ENCODE results near the gene CSNK1A1. TPM values are rescaled to one million over a fixed set of nuclear protein-coding genes. Genes with fewer than 3 reads are reported as not detected.
"Not testable (repeated sequence)": the region's sequence is repeated elsewhere in the genome, so short reads cannot be mapped to it uniquely, and the experiment has no call there.

CSNK1A1 gene
- total RNA-seq, 6 experiments from 2014 or later: 266 to 336 (median 310) TPM

DNA sequence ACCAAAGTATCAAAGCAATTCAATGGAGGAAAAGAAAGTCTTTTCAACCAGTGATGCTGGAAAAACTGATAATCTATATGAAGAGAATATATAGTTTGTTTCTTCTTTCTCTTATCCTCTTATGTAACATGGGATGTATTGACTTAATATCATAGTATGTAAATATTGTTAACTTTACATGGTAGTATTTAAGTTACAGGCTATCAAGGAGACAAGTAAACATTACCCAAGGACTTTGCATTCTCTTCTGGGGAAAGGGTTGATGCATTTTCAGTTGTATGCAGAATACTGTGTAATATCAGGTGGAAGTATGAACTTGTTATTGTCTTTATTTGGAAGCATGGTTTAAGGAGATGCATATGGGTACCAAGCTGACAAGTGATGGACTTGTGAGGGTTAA, 20.9 kb upstream of the CSNK1A1 start:
- Mint-ChIP-seq H3K27me3 (ENCODE audit: insufficient read depth) (no peaks in the 10 kb centered on the region), H3K4me3 (no peak overlapping the region), H3K9me3 (no peaks in the 10 kb centered on the region), H3K36me3 (ENCODE audit: low read depth) (no peaks in the 10 kb centered on the region), H3K4me1 (ENCODE audit: low read depth) (peaks cover 6% of the 10 kb centered on the region; the same call in 1 of the 2 replicates), H3K27ac (no peak overlapping the region)
- no peak for DNase-seq
- TF ChIP-seq, protein P1, sequence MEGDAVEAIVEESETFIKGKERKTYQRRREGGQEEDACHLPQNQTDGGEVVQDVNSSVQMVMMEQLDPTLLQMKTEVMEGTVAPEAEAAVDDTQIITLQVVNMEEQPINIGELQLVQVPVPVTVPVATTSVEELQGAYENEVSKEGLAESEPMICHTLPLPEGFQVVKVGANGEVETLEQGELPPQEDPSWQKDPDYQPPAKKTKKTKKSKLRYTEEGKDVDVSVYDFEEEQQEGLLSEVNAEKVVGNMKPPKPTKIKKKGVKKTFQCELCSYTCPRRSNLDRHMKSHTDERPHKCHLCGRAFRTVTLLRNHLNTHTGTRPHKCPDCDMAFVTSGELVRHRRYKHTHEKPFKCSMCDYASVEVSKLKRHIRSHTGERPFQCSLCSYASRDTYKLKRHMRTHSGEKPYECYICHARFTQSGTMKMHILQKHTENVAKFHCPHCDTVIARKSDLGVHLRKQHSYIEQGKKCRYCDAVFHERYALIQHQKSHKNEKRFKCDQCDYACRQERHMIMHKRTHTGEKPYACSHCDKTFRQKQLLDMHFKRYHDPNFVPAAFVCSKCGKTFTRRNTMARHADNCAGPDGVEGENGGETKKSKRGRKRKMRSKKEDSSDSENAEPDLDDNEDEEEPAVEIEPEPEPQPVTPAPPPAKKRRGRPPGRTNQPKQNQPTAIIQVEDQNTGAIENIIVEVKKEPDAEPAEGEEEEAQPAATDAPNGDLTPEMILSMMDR (IDR thresholded peaks at IDR 0.05): no peak

DNA sequence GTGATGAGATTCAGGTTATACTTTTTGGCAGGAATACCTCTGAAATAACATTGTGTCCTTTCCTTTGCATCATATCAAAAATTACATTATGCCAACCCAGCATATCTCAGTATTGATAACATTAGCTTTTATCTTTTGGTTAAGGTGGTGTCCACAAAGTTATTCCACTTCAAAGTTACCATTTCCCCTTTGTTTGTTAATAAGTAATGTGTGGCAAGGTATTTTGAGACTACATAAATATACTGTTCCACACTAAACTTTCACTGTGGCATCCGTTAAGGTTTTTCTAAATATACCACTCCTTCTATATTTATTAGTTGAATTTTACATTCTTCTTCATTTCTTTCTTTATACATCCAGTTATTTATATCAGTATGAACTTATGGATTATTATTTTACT, 16.0 kb upstream of the CSNK1A1 start:
- Mint-ChIP-seq H3K9me3 (no peaks in the 10 kb centered on the region), H3K36me3 (ENCODE audit: low read depth) (no peaks in the 10 kb centered on the region), H3K27me3 (ENCODE audit: insufficient read depth) (peaks cover 2% of the 10 kb centered on the region; the same call in 1 of the 2 replicates), H3K4me3 (no peak overlapping the region), H3K4me1 (ENCODE audit: low read depth) (peaks cover 29% of the 10 kb centered on the region), H3K27ac (no peak overlapping the region)
- no peak for DNase-seq
- TF ChIP-seq, protein P1 (IDR thresholded peaks at IDR 0.05): no peak

DNA sequence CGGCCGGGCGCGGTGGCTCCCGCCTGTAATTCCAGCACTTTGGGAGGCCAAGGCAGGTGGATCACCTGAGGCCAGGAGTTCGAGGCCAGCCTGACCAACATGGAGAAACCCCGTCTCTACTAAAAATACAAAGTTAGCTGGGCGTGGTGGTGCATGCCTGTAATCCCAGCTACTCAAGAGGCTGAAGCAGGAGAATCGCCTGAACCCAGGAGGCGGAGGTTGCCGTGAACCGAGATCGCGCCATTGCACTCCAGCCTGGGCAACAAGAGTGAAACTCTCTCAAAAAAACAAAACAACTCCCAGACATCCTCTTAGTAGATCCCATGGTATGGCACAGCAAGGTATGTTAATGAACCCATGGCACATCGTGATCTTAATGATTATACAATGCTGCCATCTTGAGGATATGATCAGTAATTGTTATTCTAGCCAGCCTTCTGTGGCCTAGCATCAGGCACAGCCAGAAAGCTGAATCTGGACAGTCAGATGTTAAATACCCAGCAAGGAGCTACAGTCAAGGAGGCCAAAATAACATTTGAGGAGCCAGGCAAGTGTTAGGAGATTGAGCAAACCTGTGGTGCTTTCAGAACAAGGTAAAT, 13.4 kb upstream of the CSNK1A1 start:
- TF ChIP-seq, protein P1 (IDR thresholded peaks at IDR 0.05): peak; percentile 84
- not testable (repeated sequence) for H3K27me3 Mint-ChIP-seq (ENCODE audit: insufficient read depth); H3K9me3 Mint-ChIP-seq; H3K36me3 Mint-ChIP-seq (ENCODE audit: low read depth)
- Mint-ChIP-seq H3K4me3 (peak overlapping the region; percentile 51), H3K27ac (peak overlapping the region; percentile 81), H3K4me1 (ENCODE audit: low read depth) (peaks cover 55% of the 10 kb centered on the region)
- peak; percentile 81 for DNase-seq

DNA sequence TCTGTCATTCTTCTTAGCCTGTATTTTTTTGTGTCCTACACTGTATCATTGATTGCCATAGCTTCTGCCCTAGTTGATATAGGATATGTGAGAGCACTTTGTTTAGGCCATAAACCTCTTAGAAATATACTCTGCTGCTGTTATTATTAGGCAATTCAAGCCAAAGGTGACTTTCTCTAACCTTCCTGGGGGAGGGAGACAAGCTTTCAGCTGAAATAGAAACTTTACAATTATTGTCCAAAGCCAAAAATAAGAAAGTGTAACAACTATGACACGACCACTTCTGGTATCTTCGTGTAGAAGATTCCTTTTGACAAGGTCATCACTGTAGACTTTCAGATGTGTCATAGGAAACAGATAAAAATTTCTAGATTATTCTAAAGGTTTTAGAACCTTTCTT, 12.2 kb upstream of the CSNK1A1 start:
- peaks cover 2% of the 10 kb centered on the region; the same call in 1 of the 2 replicates for H3K27me3 Mint-ChIP-seq (ENCODE audit: insufficient read depth)
- peak; percentile 39 for DNase-seq
- H3K27ac Mint-ChIP-seq: peak overlapping the region; percentile 91
- H3K9me3 Mint-ChIP-seq: no peaks in the 10 kb centered on the region
- H3K36me3 Mint-ChIP-seq (ENCODE audit: low read depth): no peaks in the 10 kb centered on the region
- peak overlapping the region; percentile 33 for H3K4me3 Mint-ChIP-seq
- TF ChIP-seq, protein P1 (IDR thresholded peaks at IDR 0.05): no peak
- peaks cover 67% of the 10 kb centered on the region for H3K4me1 Mint-ChIP-seq (ENCODE audit: low read depth)

DNA sequence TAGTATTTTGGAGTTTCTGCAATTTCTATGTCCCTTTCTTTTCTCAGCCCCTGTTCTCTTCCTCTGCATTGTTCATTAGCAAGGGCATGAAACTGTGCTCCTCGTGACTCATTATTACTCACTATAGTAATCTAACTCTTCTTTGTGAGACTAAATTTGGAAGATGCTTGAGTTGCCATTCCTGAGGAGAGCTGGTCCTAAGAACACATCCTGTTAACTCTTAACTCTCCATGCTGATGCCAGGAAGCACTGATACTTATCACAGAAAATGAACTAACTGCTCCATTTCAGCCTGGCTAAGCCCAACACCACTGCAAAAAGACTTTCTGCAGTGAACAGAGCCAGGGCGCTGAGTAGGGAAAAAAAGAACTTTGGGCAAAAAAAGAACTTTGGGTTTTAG, 10.6 kb upstream of the CSNK1A1 start:
- H3K9me3 Mint-ChIP-seq: no peaks in the 10 kb centered on the region
- H3K27ac Mint-ChIP-seq: peak overlapping the region; percentile 91
- peaks cover 2% of the 10 kb centered on the region; the same call in 1 of the 2 replicates for H3K27me3 Mint-ChIP-seq (ENCODE audit: insufficient read depth)
- H3K4me3 Mint-ChIP-seq: peak overlapping the region; percentile 82
- H3K36me3 Mint-ChIP-seq (ENCODE audit: low read depth): no peaks in the 10 kb centered on the region
- TF ChIP-seq, protein P1 (IDR thresholded peaks at IDR 0.05): no peak
- peak; percentile 96 for DNase-seq
- H3K4me1 Mint-ChIP-seq (ENCODE audit: low read depth): peaks cover 67% of the 10 kb centered on the region

Data from HFFc6 (cell line).